GM12892 (cell line): ENCODE measurements around the gene TAP1.
A peak's percentile ranks its signal among the peaks of the same experiment; 100 is the strongest.

ENCODE experiments used
- POLR2A ChIP-seq: IDR thresholded peaks from 2 replicates; pipeline ENCODE4 v1.6.1; 2011; ENCODE audit warnings: low read depth, low read length, control low read depth
- POLR2AphosphoS5 ChIP-seq: IDR thresholded peaks from 2 replicates; pipeline ENCODE4 v1.6.1; 2011; ENCODE audit warnings: low read depth, low read length, control low read depth
- TAF1 ChIP-seq: IDR thresholded peaks from 2 replicates; pipeline ENCODE4 v1.6.1; 2011; ENCODE audit warnings: low read depth, mild to moderate bottlenecking, control low read depth, low read length, borderline replicate concordance

- peak; percentile 89 for TF ChIP-seq TAF1
- peak; percentile 82 for TF ChIP-seq POLR2A
- TF ChIP-seq POLR2AphosphoS5, result peak; percentile 76
Observed at GRCh38 chr6:32853541-32854375, at the start of gene TAP1, which contains the start of gene PSMB9.
